GM12892 (cell line): ENCODE measurements around the gene UVRAG.
"Not testable (repeated sequence)": the region's sequence is repeated elsewhere in the genome, so short reads cannot be mapped to it uniquely, and the experiment has no call there.

Experiments
- DNase-seq: peaks from one replicate; pipeline ENCODE4 v3.0.0; 2011; ENCODE audit not compliant: insufficient read length
- FAIRE-seq: peaks from 2 replicates; lab custom pipeline; 2011; peaks lifted over from hg19 to GRCh38; lab: Jason Lieb, UNC
- POLR2A ChIP-seq: IDR thresholded peaks from 2 replicates; pipeline ENCODE4 v1.6.1; 2011; ENCODE audit warnings: low read depth, low read length, control low read depth
- POLR2AphosphoS5 ChIP-seq: IDR thresholded peaks from 2 replicates; pipeline ENCODE4 v1.6.1; 2011; ENCODE audit warnings: low read depth, low read length, control low read depth
- TAF1 ChIP-seq: IDR thresholded peaks from 2 replicates; pipeline ENCODE4 v1.6.1; 2011; ENCODE audit warnings: low read depth, mild to moderate bottlenecking, control low read depth, low read length, borderline replicate concordance

Gene UVRAG

GRCh38 chr11:76076749-76077148 is 261.7 kb downstream of the UVRAG start:
- DNase-seq: no peak
- FAIRE-seq: no peak
- no peak for TF ChIP-seq POLR2AphosphoS5
- TF ChIP-seq POLR2A: no peak
- no peak for TF ChIP-seq TAF1

- DNase-seq (no peak), FAIRE-seq (no peak)
- TF ChIP-seq POLR2AphosphoS5 (no peak), POLR2A (no peak), TAF1 (no peak)
Measured at GRCh38 chr11:76077575-76078150, 262.7 kb downstream of the UVRAG start.

GRCh38 chr11:76081084-76081483 is 266.1 kb downstream of the UVRAG start:
- DNase-seq, FAIRE-seq: not testable (repeated sequence)

- no peak for TF ChIP-seq TAF1
- no peak for TF ChIP-seq POLR2A
- TF ChIP-seq POLR2AphosphoS5: no peak
- DNase-seq: no peak
- FAIRE-seq: peak; percentile 73
Measured at GRCh38 chr11:76083563-76084451, 268.8 kb downstream of the UVRAG start.

GRCh38 chr11:76085270-76085669 is 270.3 kb downstream of the UVRAG start:
- TF ChIP-seq POLR2A: no peak
- TF ChIP-seq POLR2AphosphoS5: no peak
- no peak for TF ChIP-seq TAF1
- DNase-seq (no peak), FAIRE-seq (no peak)

GRCh38 chr11:76086743-76087635 is 272.0 kb downstream of the UVRAG start:
- FAIRE-seq: peak; percentile 17
- no peak for DNase-seq
- no peak for TF ChIP-seq POLR2A
- no peak for TF ChIP-seq TAF1
- TF ChIP-seq POLR2AphosphoS5: no peak

- DNase-seq (no peak), FAIRE-seq (no peak)
- TF ChIP-seq POLR2AphosphoS5 (no peak), POLR2A (no peak), TAF1 (no peak)
Measured at GRCh38 chr11:76087749-76088148, 272.7 kb downstream of the UVRAG start.

GRCh38 chr11:76088511-76088910 is 273.5 kb downstream of the UVRAG start:
- no peak for FAIRE-seq
- no peak for DNase-seq
- TF ChIP-seq POLR2AphosphoS5 (no peak), TAF1 (no peak), POLR2A (no peak)

- FAIRE-seq (no peak), DNase-seq (no peak)
- no peak for TF ChIP-seq POLR2AphosphoS5
- no peak for TF ChIP-seq TAF1
- no peak for TF ChIP-seq POLR2A
Measured at GRCh38 chr11:76090174-76090573, 275.2 kb downstream of the UVRAG start.

- FAIRE-seq: no peak
- TF ChIP-seq TAF1: no peak
- no peak for DNase-seq
Measured at GRCh38 chr11:76090821-76091220, 275.8 kb downstream of the UVRAG start.

GRCh38 chr11:76094740-76095139 is 279.7 kb downstream of the UVRAG start:
- no peak for FAIRE-seq
- DNase-seq: no peak
- no peak for TF ChIP-seq POLR2AphosphoS5
- TF ChIP-seq TAF1: no peak
- no peak for TF ChIP-seq POLR2A
